Upper lobe of left lung (tissue), 4 donors: Measurements from ENCODE around the gene NDUFS1.

Experiments
- CTCF ChIP-seq, 6 experiments: fragments of 450-650 bp in 4 of 6; fragments of 200-600 bp in 2 of 6; sonication (generic) in 2 of 6; IDR thresholded peaks; one replicate each; pipeline ENCODE4 v1.5.1; 2016 to 2019; ENCODE audit warnings: antibody characterized with exemption in 6 of 6
- POLR2A ChIP-seq, 4 donors: fragments of 450-650 bp; IDR thresholded peaks; one replicate each; pipeline ENCODE4 v1.5.1; 2016 to 2017; ENCODE audit warnings: antibody characterized with exemption in 4 of 4, mild to moderate bottlenecking in 2 of 4
- POLR2AphosphoS5 ChIP-seq, 2 donors: sonication (generic); formaldehyde crosslinking; IDR thresholded peaks; one replicate each; pipeline ENCODE4 v1.5.1; 2017; ENCODE audit warnings: antibody characterized with exemption in 2 of 2

DNA sequence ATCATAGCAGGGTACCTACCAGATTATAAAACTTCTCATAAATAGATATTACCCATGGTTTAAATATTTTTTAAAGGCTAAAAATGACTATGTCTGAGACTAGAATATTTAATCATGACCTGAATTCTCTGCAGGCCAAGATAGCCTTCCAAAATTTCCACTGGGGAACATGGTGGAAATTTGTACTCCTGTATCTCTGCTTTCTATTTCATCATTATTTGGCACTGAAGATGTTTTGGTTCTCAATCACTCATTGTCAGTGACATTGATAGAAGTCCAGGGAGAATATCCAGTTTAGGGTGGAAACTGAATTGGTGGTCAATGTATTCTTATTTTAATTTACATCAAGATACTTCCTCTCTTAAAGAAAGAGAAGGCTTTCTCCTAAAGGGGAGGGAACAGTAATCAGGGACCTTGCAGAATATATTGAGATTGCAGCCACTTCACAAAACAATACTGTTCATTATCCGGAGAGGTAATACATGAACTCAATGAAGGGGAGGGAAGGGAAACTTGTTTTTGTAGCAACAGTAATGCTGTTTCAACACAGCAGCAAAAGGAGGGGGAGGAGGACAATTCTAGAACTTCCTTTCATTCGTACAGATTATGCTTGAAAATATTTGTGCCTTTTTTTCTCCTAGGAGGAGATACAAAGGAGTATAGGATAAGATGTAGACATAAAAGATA lies 34.6 kb upstream of the NDUFS1 start:
- TF ChIP-seq CTCF (IDR thresholded peaks at IDR 0.05) (no peak), POLR2AphosphoS5 (IDR thresholded peaks at IDR 0.05) (no peak), POLR2A (IDR thresholded peaks at IDR 0.05) (no peak)
